Occipital lobe (tissue), 2 donors: Measurements from ENCODE around the gene SPG7. TPM values are rescaled to one million over a fixed set of nuclear protein-coding genes. Genes with fewer than 3 reads are reported as not detected.

ENCODE experiments used
- DNase-seq: peaks from one replicate; lab custom pipeline; 2025; lab: John Stamatoyannopoulos, UW
- total RNA-seq: library from RNA; depleted of rRNA; stranded (reverse); fragments of >200 nt; gene quantifications from one replicate; pipeline ENCODE4 v1.2.3, GENCODE V29; 2014

The SPG7 gene
- total RNA-seq, 1 donor from 2014 or later = 78.1 TPM

DNA sequence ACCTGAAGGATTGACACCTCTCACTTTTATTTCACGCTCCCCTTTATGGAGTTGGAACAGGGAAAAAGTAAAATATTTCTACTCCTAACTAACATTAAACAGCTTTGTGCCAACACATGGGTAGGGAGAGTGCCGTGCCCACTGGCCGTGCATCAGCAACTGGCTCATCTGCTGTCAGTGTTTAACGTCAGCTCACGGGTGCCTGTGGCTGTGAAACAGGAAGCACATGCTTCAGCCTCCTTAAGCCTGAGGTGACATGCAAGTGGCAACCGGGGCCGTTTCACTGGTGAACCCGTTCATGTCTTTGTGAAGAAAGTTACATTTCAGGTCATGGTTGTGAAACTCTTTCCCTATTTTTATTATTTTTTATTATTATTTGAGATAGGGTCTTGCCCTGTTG is 3.2 kb downstream of the SPG7 start:
- DNase-seq = no peak

DNA sequence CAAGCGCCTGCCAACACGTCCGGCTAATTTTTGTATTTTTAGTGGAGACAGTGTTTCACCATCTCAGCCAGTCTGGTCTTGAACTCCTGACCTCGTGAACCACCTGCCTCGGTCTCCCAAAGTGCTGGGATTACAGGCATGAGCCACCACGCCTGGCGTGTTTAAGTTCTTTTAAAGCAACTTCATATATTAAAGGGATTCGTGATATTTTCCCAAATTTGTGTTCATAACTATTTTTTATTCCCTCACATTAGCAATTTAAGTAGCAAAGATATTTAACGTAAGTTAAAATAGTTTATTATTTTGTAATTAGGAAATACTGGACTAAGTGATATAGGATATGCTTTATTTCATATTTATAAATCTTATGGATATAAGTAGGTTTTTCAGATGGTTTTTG is 4.2 kb downstream of the SPG7 start:
- no peak for DNase-seq

DNA sequence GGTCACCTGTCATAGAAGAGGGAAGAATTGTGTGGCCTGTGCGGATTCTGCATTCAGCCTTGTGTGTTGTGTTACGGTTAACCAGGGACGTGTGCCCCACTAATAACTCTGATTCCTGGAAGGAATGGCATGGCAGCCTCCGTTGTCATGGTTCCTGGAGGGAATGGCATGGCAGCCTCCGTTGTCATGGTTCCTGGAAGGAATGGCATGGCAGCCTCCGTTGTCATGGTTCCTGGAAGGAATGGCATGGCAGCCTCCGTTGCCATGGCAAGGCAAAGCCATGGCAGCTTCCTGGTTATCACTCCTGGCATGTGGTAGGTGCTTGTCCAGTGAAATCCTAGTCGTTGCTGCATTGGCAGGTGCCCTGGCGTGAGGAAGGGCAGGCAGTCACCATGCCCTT is 8.9 kb downstream of the SPG7 start:
- no peak for DNase-seq

DNA sequence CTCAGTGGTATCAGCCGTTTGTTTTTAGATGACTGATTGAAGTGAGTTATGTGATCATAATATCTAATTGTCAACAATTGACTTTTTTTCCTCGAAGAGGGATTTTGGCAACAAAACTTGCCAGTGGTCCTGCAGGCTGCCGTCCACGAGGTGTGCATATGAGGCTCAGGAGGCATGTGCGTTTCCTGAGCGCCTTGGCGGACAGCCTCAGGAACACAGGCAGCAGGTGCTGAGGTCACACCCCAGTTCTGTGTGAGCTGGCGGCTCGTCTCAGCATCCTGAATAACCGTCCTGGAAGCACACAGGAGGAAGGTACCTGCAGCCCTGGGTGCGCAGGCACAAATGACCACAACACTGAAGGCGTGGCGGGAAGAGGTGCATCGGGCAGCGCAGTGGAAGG is 11.7 kb downstream of the SPG7 start:
- no peak for DNase-seq

- no peak for DNase-seq
Observed at GRCh38 chr16:89522287-89522686, 14.1 kb downstream of the SPG7 start.

GRCh38 chr16:89523680-89524344 is 15.6 kb downstream of the SPG7 start:
- DNase-seq = no peak

GRCh38 chr16:89525146-89525913 is 17.1 kb downstream of the SPG7 start:
- DNase-seq = no peak

DNA sequence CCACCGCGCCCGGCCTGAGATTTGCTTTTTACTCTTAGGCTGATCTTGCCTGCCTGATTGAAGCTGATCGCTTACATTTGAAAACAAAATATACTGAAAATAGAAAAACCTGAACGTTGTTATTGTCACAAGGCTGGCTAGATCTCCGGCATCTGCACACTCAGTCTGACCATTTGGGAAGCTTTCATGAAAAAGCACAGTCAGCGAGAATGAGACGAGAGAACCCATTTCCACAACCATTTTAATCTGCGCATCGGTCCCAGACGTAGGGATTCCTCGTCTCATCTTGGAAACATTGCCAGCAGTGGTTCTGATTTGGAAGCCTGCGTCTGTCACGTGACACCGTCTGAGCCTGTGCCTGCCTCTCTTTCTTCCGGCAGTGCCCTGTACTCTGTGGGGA is 20.9 kb downstream of the SPG7 start:
- DNase-seq = no peak

GRCh38 chr16:89530401-89531381 is 22.5 kb downstream of the SPG7 start:
- DNase-seq = no peak

DNA sequence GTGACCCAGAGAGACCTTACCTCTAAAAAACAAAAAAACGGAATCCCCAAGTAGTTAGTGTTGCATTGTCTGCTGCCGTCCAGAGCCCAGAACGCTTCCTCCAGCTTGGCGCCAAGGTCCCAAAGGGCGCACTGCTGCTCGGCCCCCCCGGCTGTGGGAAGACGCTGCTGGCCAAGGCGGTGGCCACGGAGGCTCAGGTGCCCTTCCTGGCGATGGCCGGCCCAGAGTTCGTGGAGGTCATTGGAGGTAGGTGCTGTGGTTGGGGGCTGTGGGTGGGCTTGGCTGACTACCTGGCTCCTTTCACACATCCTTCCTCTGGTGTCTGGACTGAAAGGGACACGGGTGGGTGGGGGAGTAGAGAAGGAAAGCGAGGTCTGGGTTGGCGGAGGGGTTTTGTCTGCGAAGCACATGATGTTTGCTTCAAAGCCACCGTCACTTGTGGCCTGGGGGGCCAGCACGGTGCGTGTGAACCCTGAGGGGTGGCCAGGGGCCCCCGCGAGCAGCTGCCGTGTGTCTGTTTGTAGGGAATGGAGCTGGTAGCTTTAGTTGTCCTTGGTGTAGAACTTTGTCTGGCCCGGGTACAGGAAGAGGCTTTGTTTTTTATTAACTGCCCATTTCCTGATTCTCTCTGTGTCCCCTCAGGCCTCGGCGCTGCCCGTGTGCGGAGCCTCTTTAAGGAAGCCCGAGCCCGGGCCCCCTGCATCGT is 23.8 kb downstream of the SPG7 start:
- DNase-seq = no peak

- no peak for DNase-seq
Observed at GRCh38 chr16:89534252-89534756, 26.1 kb downstream of the SPG7 start.

DNA sequence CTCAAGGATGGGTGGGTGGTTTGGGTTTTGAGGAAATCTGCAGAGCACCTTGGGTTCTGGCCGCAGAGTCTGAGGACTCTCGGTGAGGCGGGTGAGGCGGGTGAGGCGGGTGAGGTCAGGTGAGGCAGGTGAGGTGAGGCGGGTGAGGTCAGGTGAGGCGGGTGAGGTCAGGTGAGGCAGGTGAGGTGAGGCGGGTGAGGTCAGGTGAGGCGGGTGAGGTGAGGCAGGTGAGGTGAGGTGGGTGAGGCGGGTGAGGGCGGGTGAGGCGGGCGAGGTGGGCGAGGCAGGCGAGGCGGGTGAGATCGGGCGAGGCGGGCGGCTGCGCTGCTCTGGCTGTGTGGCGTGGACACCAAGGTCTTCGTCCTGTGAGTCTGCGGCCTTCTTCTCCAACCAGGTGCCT is 28.2 kb downstream of the SPG7 start:
- DNase-seq = no peak

- DNase-seq = peak; percentile 66
Observed at GRCh38 chr16:89536886-89537548, 28.8 kb downstream of the SPG7 start.

DNA sequence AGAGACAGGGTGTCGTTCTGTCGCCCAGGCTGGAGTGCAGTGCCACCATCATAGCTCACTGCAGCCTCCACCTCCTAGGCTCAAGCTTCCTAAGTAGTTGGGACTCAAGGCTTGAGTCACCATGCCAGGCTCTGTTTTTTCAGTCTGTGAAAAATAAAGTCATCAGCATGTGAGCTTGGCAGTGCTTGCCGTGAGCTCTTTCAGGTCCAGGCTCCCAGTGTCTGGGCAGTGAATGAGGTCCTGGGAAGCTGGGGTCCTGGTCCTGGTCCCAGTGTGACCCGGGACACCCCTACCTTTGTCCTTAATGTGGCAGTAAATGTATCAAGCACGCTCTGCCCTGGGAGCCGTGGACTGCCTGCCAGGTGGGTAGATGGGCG is 29.3 kb downstream of the SPG7 start:
- no peak for DNase-seq

- no peak for DNase-seq
Observed at GRCh38 chr16:89538286-89538685, 30.1 kb downstream of the SPG7 start.

DNA sequence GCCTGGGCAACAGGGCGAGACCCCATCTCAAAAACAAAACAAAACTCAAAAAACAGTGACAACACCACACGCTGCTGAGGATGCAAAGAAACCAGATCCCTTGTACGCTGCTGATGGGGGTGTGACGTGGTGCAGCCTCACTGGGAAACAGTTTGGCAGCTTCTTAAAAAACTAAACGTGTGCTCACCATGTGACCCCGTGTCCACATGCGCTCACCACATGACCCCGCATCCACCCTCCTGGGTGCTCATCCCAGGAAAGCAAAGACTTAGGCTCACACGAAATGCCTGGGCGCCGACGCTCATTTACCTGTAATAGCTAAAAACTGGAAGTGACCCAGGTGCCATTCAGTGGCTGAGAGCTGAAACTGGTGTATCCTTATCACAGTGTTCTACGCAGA is 32.4 kb downstream of the SPG7 start:
- DNase-seq = no peak

DNA sequence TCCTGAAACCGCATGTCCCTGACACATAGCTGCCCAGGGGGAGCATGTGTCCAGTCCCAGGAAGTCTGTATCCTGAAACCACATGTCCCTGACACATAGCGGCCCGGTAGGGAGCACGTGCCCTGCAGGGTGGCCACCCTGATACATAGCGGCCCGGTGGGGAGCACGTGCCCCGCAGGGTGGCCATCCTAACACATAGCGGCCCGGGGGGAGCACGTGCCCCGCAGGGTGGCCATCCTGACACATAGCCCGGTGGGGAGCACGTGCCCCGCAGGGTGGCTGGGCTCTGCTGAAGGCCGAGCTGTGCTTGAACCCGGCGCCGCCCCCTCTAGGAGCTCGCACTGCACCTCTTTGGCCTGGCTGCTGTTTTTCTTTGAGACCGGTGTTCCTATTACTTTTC is 33.6 kb downstream of the SPG7 start:
- DNase-seq = no peak

GRCh38 chr16:89544113-89544512 is 35.9 kb downstream of the SPG7 start:
- no peak for DNase-seq

GRCh38 chr16:89544713-89545043 is 36.5 kb downstream of the SPG7 start:
- DNase-seq = no peak

DNA sequence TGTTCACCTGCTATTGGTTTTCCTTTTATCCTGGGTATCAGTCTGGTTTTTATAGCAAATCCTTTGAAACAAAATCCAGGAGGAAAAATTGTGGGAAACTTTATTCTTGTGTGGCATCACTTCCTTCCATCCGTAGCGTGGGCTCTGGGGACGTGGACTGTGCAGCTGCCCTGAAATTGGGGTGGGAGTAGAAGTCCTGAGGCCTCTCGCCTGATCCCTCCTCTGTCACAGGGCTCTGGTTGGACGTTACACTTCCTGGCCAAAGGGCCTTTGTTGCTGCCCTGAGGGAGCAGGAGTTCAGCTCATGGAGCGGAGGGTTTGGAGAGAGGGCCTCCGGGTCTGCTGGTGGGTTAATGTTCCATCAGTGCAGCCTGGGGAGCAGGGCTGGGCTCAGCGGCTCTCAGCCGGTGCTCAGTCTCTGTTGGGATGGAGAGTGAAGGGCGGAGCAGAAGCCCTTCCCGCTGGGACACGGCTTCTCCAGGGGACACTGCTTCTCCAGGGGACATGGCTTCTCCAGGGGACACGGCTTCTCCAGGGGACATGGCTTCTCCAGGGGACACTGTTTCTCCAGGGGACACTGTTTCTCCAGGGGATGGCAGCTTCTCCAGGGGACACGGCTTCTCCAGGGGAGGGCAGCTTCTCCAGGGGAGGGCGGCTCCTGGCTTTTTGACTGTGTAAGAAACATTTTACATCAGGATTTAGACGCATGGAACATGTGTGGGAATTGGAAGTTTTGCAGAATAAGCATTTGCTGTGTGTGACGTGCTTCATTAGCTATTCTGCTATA is 37.0 kb downstream of the SPG7 start:
- DNase-seq = no peak
